Liver (tissue), 9 donors: ENCODE data around the gene SOAT1. TPM values are rescaled to one million over a fixed set of nuclear protein-coding genes. Genes with fewer than 3 reads are reported as not detected.

Experiments
- DNase-seq: peaks from one replicate; pipeline ENCODE4 v3.0.0-alpha.2; 2017; ENCODE audit warnings: low spot score
- H3K27ac ChIP-seq, 2 donors: one replicate each; pipeline ENCODE4 v1.7.0; 2013; ENCODE audit warnings: inconsistent platforms in 2 of 2, low read length in 2 of 2, control low read depth in 1 of 2, low read depth in 1 of 2, mild to moderate bottlenecking in 1 of 2
- H3K27me3 ChIP-seq, 4 donors: one replicate each; pipeline versions ENCODE4 v1.6.1 to v1.7.0; 2013; ENCODE audit warnings: low read length in 3 of 4, inconsistent platforms in 1 of 4, mild to moderate bottlenecking in 1 of 4, moderate library complexity in 1 of 4; ENCODE audit not compliant: control insufficient read depth in 4 of 4, insufficient read depth in 4 of 4
- H3K36me3 ChIP-seq, 4 donors: one replicate each; pipeline versions ENCODE4 v1.6.1 to v1.7.0; 2013; ENCODE audit warnings: low read length in 3 of 4, mild to moderate bottlenecking in 3 of 4, low read depth in 1 of 4, moderate library complexity in 1 of 4; ENCODE audit not compliant: control insufficient read depth in 4 of 4, insufficient read depth in 3 of 4
- H3K4me1 ChIP-seq, 4 donors: one replicate each; pipeline versions ENCODE4 v1.6.1 to v1.7.0; 2013; ENCODE audit warnings: low read length in 3 of 4, mild to moderate bottlenecking in 3 of 4, moderate library complexity in 1 of 4; ENCODE audit not compliant: control insufficient read depth in 4 of 4, insufficient read depth in 4 of 4
- H3K4me3 ChIP-seq, 3 donors: one replicate each; pipeline versions ENCODE4 v1.6.1 to v1.7.0; 2013; ENCODE audit warnings: low read length in 3 of 3, control low read depth in 1 of 3, low read depth in 1 of 3, mild to moderate bottlenecking in 1 of 3
- H3K9ac ChIP-seq, 2 donors: one replicate each; pipeline ENCODE4 v1.7.0; 2013; ENCODE audit warnings: low read length in 2 of 2, mild to moderate bottlenecking in 2 of 2, moderate library complexity in 2 of 2, control low read depth in 1 of 2, low read depth in 1 of 2
- H3K9me3 ChIP-seq, 4 donors: one replicate each; pipeline versions ENCODE4 v1.6.1 to v1.7.0; 2013; ENCODE audit warnings: low read length in 3 of 4; ENCODE audit not compliant: control insufficient read depth in 4 of 4
- ATF3 ChIP-seq: IDR thresholded peaks from 2 replicates; pipeline ENCODE4 v1.6.1; 2016; ENCODE audit warnings: antibody characterized with exemption
- CTCF ChIP-seq: fragments of 150-350 bp; IDR thresholded peaks from 2 replicates; pipeline ENCODE4 v1.5.1; 2017; ENCODE audit warnings: improper control_type of control experiment, low read depth, low read length; ENCODE audit not compliant: missing input control
- EGR1 ChIP-seq, 2 donors: IDR thresholded peaks; 2 replicates each; pipeline ENCODE4 v1.6.1; 2016 to 2018; ENCODE audit warnings: antibody characterized with exemption in 2 of 2, low read depth in 2 of 2
- FOXA1 ChIP-seq: IDR thresholded peaks from 2 replicates; pipeline ENCODE4 v1.6.1; 2016; ENCODE audit warnings: antibody characterized with exemption
- FOXA2 ChIP-seq: IDR thresholded peaks from 2 replicates; pipeline ENCODE4 v1.6.1; 2016; ENCODE audit warnings: antibody characterized with exemption
- GABPA ChIP-seq, 2 donors: IDR thresholded peaks in 1 of 2; conservative IDR thresholded peaks in 1 of 2; 2 replicates each; pipeline ENCODE4 v1.6.1; 2016; ENCODE audit warnings: antibody characterized with exemption in 2 of 2, mild to moderate bottlenecking in 1 of 2, moderate library complexity in 1 of 2
- HNF4A ChIP-seq, 2 donors: conservative IDR thresholded peaks; 2 replicates each; pipeline ENCODE4 v1.6.1; 2016; ENCODE audit warnings: antibody characterized with exemption in 2 of 2, mild to moderate bottlenecking in 2 of 2
- HNF4G ChIP-seq: IDR thresholded peaks from 2 replicates; pipeline ENCODE4 v1.6.1; 2016; ENCODE audit warnings: antibody characterized with exemption
- JUND ChIP-seq, 2 donors: IDR thresholded peaks; 2 replicates each; pipeline ENCODE4 v1.6.1; 2016; ENCODE audit warnings: antibody characterized with exemption in 2 of 2
- MAX ChIP-seq: IDR thresholded peaks from 2 replicates; pipeline ENCODE4 v1.6.1; 2016; ENCODE audit warnings: antibody characterized with exemption
- NR2F2 ChIP-seq: IDR thresholded peaks from 2 replicates; pipeline ENCODE4 v1.6.1; 2016; ENCODE audit warnings: antibody characterized with exemption
- RAD21 ChIP-seq, 2 donors: IDR thresholded peaks; 2 replicates each; pipeline ENCODE4 v1.6.1; 2016; ENCODE audit warnings: antibody characterized with exemption in 2 of 2, mild to moderate bottlenecking in 2 of 2
- REST ChIP-seq: IDR thresholded peaks from 2 replicates; pipeline ENCODE4 v1.6.1; 2016; ENCODE audit warnings: antibody characterized with exemption, mild to moderate bottlenecking
- RXRA ChIP-seq, 2 donors: IDR thresholded peaks; 2 replicates each; pipeline ENCODE4 v1.6.1; 2017 to 2018; ENCODE audit warnings: antibody characterized with exemption in 2 of 2, mild to moderate bottlenecking in 1 of 2
- SP1 ChIP-seq: IDR thresholded peaks from 2 replicates; pipeline ENCODE4 v1.6.1; 2018; ENCODE audit warnings: antibody characterized with exemption, mild to moderate bottlenecking
- TAF1 ChIP-seq: conservative IDR thresholded peaks from 2 replicates; pipeline ENCODE4 v1.6.1; 2016; ENCODE audit warnings: antibody characterized with exemption, mild to moderate bottlenecking
- YY1 ChIP-seq: IDR thresholded peaks from 2 replicates; pipeline ENCODE4 v1.6.1; 2016; ENCODE audit warnings: antibody characterized with exemption, mild to moderate bottlenecking
- ZBTB33 ChIP-seq: IDR thresholded peaks from 2 replicates; pipeline ENCODE4 v1.6.1; 2016; ENCODE audit warnings: antibody characterized with exemption
- WGBS: extraction: QIAGEN DNeasy Blood & Tissue Kit; methylation state at CpG from one replicate; pipeline ENCODE4 v1.1.7; 2013; 5-methylcytosine and 5-hydroxymethylcytosine counted together
- polyA plus RNA-seq, 2 donors: library from polyadenylated mRNA; stranded (reverse) in 1 of 2; unstranded in 1 of 2; fragments of 200-250 nt in 1 of 2; fragments of >200 nt in 1 of 2; fragmentation: Nextera tagmentation in 1 of 2; extraction: Ambion mirVana in 1 of 2; gene quantifications; one replicate each; pipeline versions ENCODE4 v1.2.1 to v1.2.3, GENCODE V29; 2013 to 2015
- total RNA-seq, 2 donors: library from RNA; depleted of rRNA; stranded (reverse); fragments of >200 nt; gene quantifications; one replicate each; pipeline ENCODE4 v1.2.3, GENCODE V29; 2014
- donor health status: healthy.
- donor health status: healthy.
- donor health status: healthy.
- donor health status: healthy.
- donor health status: healthy.

SOAT1 gene
- total and polyA plus RNA-seq, 4 donors = 4.3 to 14.0 (median 9.3) TPM

GRCh38 chr1:179311149-179311700 is 17.6 kb downstream of the SOAT1 start (continued):
- no peak for TF ChIP-seq REST
- no peak for TF ChIP-seq RXRA (IDR thresholded peaks at IDR 0.05)
- TF ChIP-seq FOXA2 = no peak
- no peak for TF ChIP-seq YY1
- TF ChIP-seq TAF1 = no peak

- H3K27ac ChIP-seq = no peak overlapping the region
Measured at GRCh38 chr1:179313004-179313403, 19.4 kb downstream of the SOAT1 start.

More at GRCh38 chr1:179313004-179313403, 19.4 kb downstream of the SOAT1 start:
- DNase-seq = no peak
- Histone ChIP-seq H3K4me3 (no peak overlapping the region), H3K4me1 (peaks cover 0 to 1% (median 0%) of the 10 kb centered on the region in 4 donors), H3K9ac (no peak overlapping the region), H3K27me3 (no peaks in the 10 kb centered on the region), H3K36me3 (peaks cover 0 to 8% (median 1%) of the 10 kb centered on the region in 4 donors), H3K9me3 (no peaks in the 10 kb centered on the region)
- TF ChIP-seq GABPA (IDR thresholded peaks at IDR 0.05 in 1 of 2, conservative IDR thresholded peaks at IDR 0.05 in 1 of 2) (no peak), YY1 (no peak), REST (no peak), RAD21 (IDR thresholded peaks at IDR 0.05) (no peak), MAX (no peak), FOXA2 (no peak), HNF4G (no peak), ZBTB33 (no peak), EGR1 (IDR thresholded peaks at IDR 0.05; ENCODE audit: low read depth in 2 of 2) (no peak), TAF1 (no peak), NR2F2 (no peak), SP1 (no peak), FOXA1 (no peak), CTCF (no peak), HNF4A (conservative IDR thresholded peaks at IDR 0.05) (no peak), JUND (IDR thresholded peaks at IDR 0.05) (no peak), RXRA (IDR thresholded peaks at IDR 0.05) (no peak), ATF3 (no peak)
- 78% methylated on average over 6 of the region's 6 CpGs for WGBS
